ENCODE data around the gene NECAB2. TPM values are rescaled to one million over a fixed set of nuclear protein-coding genes. Genes with fewer than 3 reads are reported as not detected.

Gene NECAB2
- total RNA-seq, 1 donor = 0.72 TPM

DNA sequence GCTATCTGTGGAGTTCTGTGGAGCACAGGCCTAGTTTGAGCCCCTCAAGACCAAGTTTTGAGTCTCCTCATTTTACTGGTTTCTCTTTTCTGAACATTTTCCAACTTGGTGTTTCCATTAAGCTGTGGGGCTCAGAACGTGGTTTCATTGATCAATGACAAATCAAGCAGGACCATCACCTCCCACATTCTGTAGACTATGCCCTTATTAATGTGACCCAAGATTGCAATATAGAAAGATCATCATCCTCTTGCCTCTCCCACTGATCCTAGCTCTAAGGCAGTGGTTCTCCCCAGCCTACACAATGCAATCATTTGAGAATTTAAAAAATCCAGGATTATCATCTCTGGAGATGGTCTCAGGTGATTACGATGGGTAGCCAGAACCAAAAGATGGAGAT, 30.8 kb upstream of the NECAB2 start:
- DNase-seq (ENCODE audit: insufficient read length, low spot score, missing footprints) = no peak
- H3K4me3 ChIP-seq (ENCODE audit: insufficient read depth, low read length) = no peak overlapping the region
- no peak overlapping the region for H2AFZ ChIP-seq (ENCODE audit: low read length)
- peaks cover 15% of the 10 kb centered on the region for H3K4me1 ChIP-seq (ENCODE audit: insufficient read depth, low read length)
- H3K4me2 ChIP-seq (ENCODE audit: insufficient read depth, low read length) = no peak overlapping the region
- H3K36me3 ChIP-seq (ENCODE audit: insufficient read depth, low read length) = no peaks in the 10 kb centered on the region
- H3K27ac ChIP-seq (ENCODE audit: low read depth, low read length) = no peak overlapping the region
- peaks cover 4% of the 10 kb centered on the region for H3K27me3 ChIP-seq (ENCODE audit: insufficient read depth, low read length)
- H3K79me2 ChIP-seq (ENCODE audit: insufficient read depth, low read length) = no peaks in the 10 kb centered on the region
- H3K9me3 ChIP-seq (ENCODE audit: low read depth, low read length) = no peaks in the 10 kb centered on the region
- TF ChIP-seq, protein P1, sequence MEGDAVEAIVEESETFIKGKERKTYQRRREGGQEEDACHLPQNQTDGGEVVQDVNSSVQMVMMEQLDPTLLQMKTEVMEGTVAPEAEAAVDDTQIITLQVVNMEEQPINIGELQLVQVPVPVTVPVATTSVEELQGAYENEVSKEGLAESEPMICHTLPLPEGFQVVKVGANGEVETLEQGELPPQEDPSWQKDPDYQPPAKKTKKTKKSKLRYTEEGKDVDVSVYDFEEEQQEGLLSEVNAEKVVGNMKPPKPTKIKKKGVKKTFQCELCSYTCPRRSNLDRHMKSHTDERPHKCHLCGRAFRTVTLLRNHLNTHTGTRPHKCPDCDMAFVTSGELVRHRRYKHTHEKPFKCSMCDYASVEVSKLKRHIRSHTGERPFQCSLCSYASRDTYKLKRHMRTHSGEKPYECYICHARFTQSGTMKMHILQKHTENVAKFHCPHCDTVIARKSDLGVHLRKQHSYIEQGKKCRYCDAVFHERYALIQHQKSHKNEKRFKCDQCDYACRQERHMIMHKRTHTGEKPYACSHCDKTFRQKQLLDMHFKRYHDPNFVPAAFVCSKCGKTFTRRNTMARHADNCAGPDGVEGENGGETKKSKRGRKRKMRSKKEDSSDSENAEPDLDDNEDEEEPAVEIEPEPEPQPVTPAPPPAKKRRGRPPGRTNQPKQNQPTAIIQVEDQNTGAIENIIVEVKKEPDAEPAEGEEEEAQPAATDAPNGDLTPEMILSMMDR (IDR thresholded peaks at IDR 0.05; ENCODE audit: extremely low read depth, low read depth, low read length) = no peak
- no peaks in the 10 kb centered on the region for H4K20me1 ChIP-seq (ENCODE audit: insufficient read depth, low read length)

DNA sequence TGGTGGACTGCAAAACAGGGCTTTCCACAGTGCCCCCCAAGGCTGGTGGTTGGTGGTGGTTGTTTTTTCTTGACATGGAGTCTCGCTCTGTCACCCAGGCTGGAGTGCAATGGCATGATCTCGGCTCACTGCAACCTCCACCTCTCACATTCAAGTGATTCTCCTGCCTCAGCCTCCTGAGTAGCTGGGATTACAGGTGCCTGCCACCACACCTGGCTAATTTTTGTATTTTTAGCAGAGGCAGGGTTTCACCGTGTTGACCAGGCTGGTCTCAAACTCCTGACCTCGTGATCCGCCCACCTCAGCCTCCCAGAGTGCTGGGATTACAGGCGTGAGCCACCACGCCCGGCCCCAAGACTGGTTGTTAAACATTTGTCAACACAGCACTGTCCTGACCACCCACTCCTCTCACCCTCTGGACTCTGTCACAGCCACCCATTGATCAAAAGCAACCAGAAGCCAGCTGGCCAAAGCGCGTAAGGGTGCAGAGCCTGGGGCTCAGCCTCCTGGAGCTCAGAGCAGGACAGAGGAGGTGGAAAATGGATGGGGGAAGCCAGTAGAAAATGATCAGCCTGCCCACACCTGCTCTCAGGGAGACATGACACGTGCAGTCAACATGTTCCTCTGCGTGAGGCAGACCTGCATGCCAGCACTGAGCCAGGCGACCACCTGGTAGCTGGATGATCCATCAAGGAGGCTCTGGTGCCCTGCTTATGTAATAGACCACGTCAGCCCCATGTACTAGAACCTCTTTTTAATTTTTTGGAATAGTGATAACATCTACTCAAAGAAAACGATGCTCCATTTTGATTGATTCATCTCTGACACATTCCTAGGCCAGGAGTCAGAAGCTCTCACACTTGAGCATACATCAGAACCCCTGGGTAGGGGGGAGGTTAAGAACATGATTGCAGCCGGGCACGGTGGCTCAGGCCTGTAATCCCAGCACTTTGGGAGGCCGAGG, 29.8 kb upstream of the NECAB2 start:
- Histone ChIP-seq H4K20me1 (ENCODE audit: insufficient read depth, low read length) (no peaks in the 10 kb centered on the region), H3K9me3 (ENCODE audit: low read depth, low read length) (no peaks in the 10 kb centered on the region), H2AFZ (ENCODE audit: low read length) (no peak overlapping the region), H3K36me3 (ENCODE audit: insufficient read depth, low read length) (no peaks in the 10 kb centered on the region), H3K27ac (ENCODE audit: low read depth, low read length) (no peak overlapping the region), H3K4me1 (ENCODE audit: insufficient read depth, low read length) (peaks cover 13% of the 10 kb centered on the region), H3K4me3 (ENCODE audit: insufficient read depth, low read length) (no peak overlapping the region), H3K79me2 (ENCODE audit: insufficient read depth, low read length) (no peaks in the 10 kb centered on the region), H3K4me2 (ENCODE audit: insufficient read depth, low read length) (no peak overlapping the region), H3K27me3 (ENCODE audit: insufficient read depth, low read length) (peaks cover 4% of the 10 kb centered on the region)
- DNase-seq (ENCODE audit: insufficient read length, low spot score, missing footprints) = peak; percentile 54
- TF ChIP-seq, protein P1 (IDR thresholded peaks at IDR 0.05; ENCODE audit: extremely low read depth, low read depth, low read length) = no peak

DNA sequence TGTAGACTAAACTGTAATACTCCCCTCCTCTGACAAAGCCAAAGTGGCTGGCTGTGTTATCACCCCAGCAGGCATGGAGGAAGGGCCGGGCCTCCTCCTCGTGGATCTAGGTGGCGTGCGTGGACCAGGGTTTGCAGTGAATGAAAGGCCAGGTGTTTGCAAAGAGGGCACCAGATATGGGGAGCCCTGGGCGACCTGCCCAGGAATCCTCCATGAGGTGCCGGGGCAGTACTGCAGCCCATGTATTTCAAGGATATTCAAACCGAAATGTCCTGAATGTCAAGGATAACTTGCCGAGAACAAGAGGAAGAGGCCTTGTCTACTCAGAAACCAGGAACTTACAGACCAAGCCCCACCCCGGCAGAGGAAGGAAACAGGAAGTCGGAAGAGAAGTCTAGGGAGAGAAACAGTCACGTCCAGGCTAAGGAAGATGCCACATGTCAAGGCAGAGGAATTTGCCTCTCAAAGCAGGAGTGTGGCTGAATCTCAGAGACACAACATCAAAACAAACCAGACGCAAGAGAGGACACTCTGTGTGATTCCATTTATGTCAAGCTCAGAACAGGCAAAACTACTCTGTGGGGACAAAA, 28.7 kb upstream of the NECAB2 start:
- H2AFZ ChIP-seq (ENCODE audit: low read length) = no peak overlapping the region
- H3K27ac ChIP-seq (ENCODE audit: low read depth, low read length) = no peak overlapping the region
- no peaks in the 10 kb centered on the region for H3K9me3 ChIP-seq (ENCODE audit: low read depth, low read length)
- H3K4me3 ChIP-seq (ENCODE audit: insufficient read depth, low read length) = no peak overlapping the region
- peaks cover 4% of the 10 kb centered on the region for H3K27me3 ChIP-seq (ENCODE audit: insufficient read depth, low read length)
- no peak overlapping the region for H3K4me2 ChIP-seq (ENCODE audit: insufficient read depth, low read length)
- TF ChIP-seq, protein P1 (IDR thresholded peaks at IDR 0.05; ENCODE audit: extremely low read depth, low read depth, low read length) = no peak
- DNase-seq (ENCODE audit: insufficient read length, low spot score, missing footprints) = peak; percentile 83
- H3K79me2 ChIP-seq (ENCODE audit: insufficient read depth, low read length) = no peaks in the 10 kb centered on the region
- no peaks in the 10 kb centered on the region for H4K20me1 ChIP-seq (ENCODE audit: insufficient read depth, low read length)
- H3K36me3 ChIP-seq (ENCODE audit: insufficient read depth, low read length) = no peaks in the 10 kb centered on the region
- peaks cover 1% of the 10 kb centered on the region for H3K4me1 ChIP-seq (ENCODE audit: insufficient read depth, low read length)

DNA sequence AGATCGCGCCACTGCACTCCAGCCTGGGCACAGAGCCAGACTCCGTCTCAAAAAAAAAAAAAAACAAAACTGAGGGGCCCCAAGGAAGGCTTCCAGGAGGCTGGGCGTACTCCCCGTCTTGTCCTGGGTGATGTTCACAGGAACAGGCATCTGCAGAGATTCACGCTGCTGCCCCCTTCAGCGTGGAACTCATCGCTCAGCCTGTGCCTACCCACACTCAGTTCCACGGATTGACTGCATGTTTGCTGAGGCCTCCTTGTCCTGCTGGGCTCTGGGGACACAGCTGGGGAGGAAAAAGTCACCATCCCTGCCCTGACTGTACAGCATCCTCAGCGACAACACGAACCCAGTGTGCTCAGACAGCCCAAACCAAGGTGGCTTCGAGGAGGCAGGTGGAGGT, 27.9 kb upstream of the NECAB2 start:
- H3K9me3 ChIP-seq (ENCODE audit: low read depth, low read length) = no peaks in the 10 kb centered on the region
- TF ChIP-seq, protein P1 (IDR thresholded peaks at IDR 0.05; ENCODE audit: extremely low read depth, low read depth, low read length) = no peak
- H3K4me2 ChIP-seq (ENCODE audit: insufficient read depth, low read length) = no peak overlapping the region
- H4K20me1 ChIP-seq (ENCODE audit: insufficient read depth, low read length) = no peaks in the 10 kb centered on the region
- no peak overlapping the region for H2AFZ ChIP-seq (ENCODE audit: low read length)
- DNase-seq (ENCODE audit: insufficient read length, low spot score, missing footprints) = peak; percentile 50
- H3K27me3 ChIP-seq (ENCODE audit: insufficient read depth, low read length) = peaks cover 4% of the 10 kb centered on the region
- H3K79me2 ChIP-seq (ENCODE audit: insufficient read depth, low read length) = no peaks in the 10 kb centered on the region
- H3K4me1 ChIP-seq (ENCODE audit: insufficient read depth, low read length) = no peaks in the 10 kb centered on the region
- H3K27ac ChIP-seq (ENCODE audit: low read depth, low read length) = no peak overlapping the region
- no peak overlapping the region for H3K4me3 ChIP-seq (ENCODE audit: insufficient read depth, low read length)
- no peaks in the 10 kb centered on the region for H3K36me3 ChIP-seq (ENCODE audit: insufficient read depth, low read length)

All from osteoblast (primary cell).